Activated T-cell treated with anti-CD3 and anti-CD28 coated beads, Interleukin-2, amount 50 U/mL, for 72 hours (primary cell): ENCODE measurements around the gene SLX4IP. TPM values are rescaled to one million over a fixed set of nuclear protein-coding genes. Genes with fewer than 3 reads are reported as not detected.
"Not testable (repeated sequence)": the region's sequence is repeated elsewhere in the genome, so short reads cannot be mapped to it uniquely, and the experiment has no call there.

Source experiments
- ATAC-seq, 2 donors: fragments of 150-1000 bp; cut with Tn5 transposase; replicated peaks in 1 of 2; 2 replicates each; pipeline ENCODE4 v1.10.0; 2021; ENCODE audit warnings: moderate library complexity in 2 of 2, mild to moderate bottlenecking in 1 of 2
- DNase-seq, 2 donors: peaks; one replicate each; pipeline ENCODE4 v3.0.0; 2021 to 2022; ENCODE audit warnings: mixed read lengths in 1 of 2
- H3K27ac Mint-ChIP-seq: one replicate; pipeline ENCODE4 v1.8.0; 2022; ENCODE audit warnings: mild to moderate bottlenecking, moderate library complexity, mixed read lengths
- H3K27me3 Mint-ChIP-seq: one replicate; pipeline ENCODE4 v1.8.0; 2022; ENCODE audit warnings: low read depth, mixed read lengths
- H3K36me3 Mint-ChIP-seq, 2 donors: one replicate each; pipeline ENCODE4 v1.8.0; 2022; ENCODE audit warnings: mixed read lengths in 2 of 2, mild to moderate bottlenecking in 1 of 2; ENCODE audit not compliant: insufficient read depth in 2 of 2
- H3K4me1 Mint-ChIP-seq: one replicate; pipeline ENCODE4 v1.8.0; 2022; ENCODE audit warnings: low read depth, mixed read lengths
- H3K4me3 Mint-ChIP-seq, 2 donors: one replicate each; pipeline ENCODE4 v1.8.0; 2022; ENCODE audit warnings: mild to moderate bottlenecking in 2 of 2, mixed read lengths in 2 of 2, moderate library complexity in 2 of 2
- H3K9me3 Mint-ChIP-seq, 2 donors: one replicate each; pipeline ENCODE4 v1.8.0; 2022; ENCODE audit warnings: mixed read lengths in 2 of 2
- total RNA-seq, 2 donors: library from RNA; stranded (reverse); gene quantifications; one replicate each; pipeline ENCODE4 v1.2.3, GENCODE V29; 2022

SLX4IP gene
- total RNA-seq, 2 donors from 2014 or later = 7.3 to 10.9 TPM

DNA sequence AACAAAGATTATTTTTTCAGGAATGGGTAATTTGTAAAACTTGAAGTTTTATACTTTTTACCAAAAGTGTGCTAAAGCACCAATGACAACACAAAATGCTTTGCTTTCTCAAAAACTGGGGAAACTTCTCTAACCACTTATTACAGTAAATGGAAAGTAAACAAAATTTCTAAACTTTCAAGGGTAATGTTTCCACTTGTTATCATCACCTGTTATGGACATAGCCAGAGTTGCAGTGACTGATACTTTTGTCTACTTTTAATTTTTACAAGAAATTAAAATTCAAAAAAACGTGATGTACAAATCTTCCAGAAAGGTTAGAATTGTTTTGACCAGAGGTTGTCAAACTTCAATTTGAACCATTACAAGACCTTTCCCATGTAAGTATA lies 138.8 kb downstream of the SLX4IP start:
- Mint-ChIP-seq H3K36me3 (peaks cover 2 to 5% of the 10 kb centered on the region in 2 donors), H3K27ac (no peak overlapping the region), H3K4me3 (no peak overlapping the region), H3K27me3 (no peaks in the 10 kb centered on the region), H3K4me1 (peaks cover 17% of the 10 kb centered on the region), H3K9me3 (no peaks in the 10 kb centered on the region)
- DNase-seq (no peak), ATAC-seq (no peak)

- no peak for ATAC-seq
- Mint-ChIP-seq H3K36me3 (no peaks in the 10 kb centered on the region), H3K4me3 (no peak overlapping the region), H3K9me3 (no peaks in the 10 kb centered on the region), H3K4me1 (peaks cover 15% of the 10 kb centered on the region), H3K27me3 (no peaks in the 10 kb centered on the region), H3K27ac (no peak overlapping the region)
- DNase-seq = no peak
These were observed 141.4 kb downstream of the SLX4IP start for GRCh38 chr20:10576411-10577090.

- DNase-seq (no peak), ATAC-seq (no peak)
- no peak overlapping the region for H3K27ac Mint-ChIP-seq
- H3K27me3 Mint-ChIP-seq = no peaks in the 10 kb centered on the region
- no peaks in the 10 kb centered on the region for H3K36me3 Mint-ChIP-seq
- H3K9me3 Mint-ChIP-seq = no peaks in the 10 kb centered on the region
- H3K4me1 Mint-ChIP-seq = peaks cover 13% of the 10 kb centered on the region
- H3K4me3 Mint-ChIP-seq = no peak overlapping the region
These were observed 142.5 kb downstream of the SLX4IP start for GRCh38 chr20:10577648-10578047.

GRCh38 chr20:10578607-10579006 lies 143.5 kb downstream of the SLX4IP start:
- ATAC-seq = peak; percentile 72 to 81
- Mint-ChIP-seq H3K9me3 (no peaks in the 10 kb centered on the region), H3K27ac (no peak overlapping the region), H3K36me3 (no peaks in the 10 kb centered on the region), H3K4me1 (peaks cover 13% of the 10 kb centered on the region), H3K4me3 (no peak overlapping the region), H3K27me3 (no peaks in the 10 kb centered on the region)
- no peak for DNase-seq

GRCh38 chr20:10579942-10580341 lies 144.8 kb downstream of the SLX4IP start:
- H3K4me1 Mint-ChIP-seq = peaks cover 13% of the 10 kb centered on the region
- H3K4me3 Mint-ChIP-seq = no peak overlapping the region
- ATAC-seq (no peak), DNase-seq (no peak)
- H3K36me3 Mint-ChIP-seq = no peaks in the 10 kb centered on the region
- no peaks in the 10 kb centered on the region for H3K27me3 Mint-ChIP-seq
- no peak overlapping the region for H3K27ac Mint-ChIP-seq
- H3K9me3 Mint-ChIP-seq = no peaks in the 10 kb centered on the region

- H3K9me3 Mint-ChIP-seq = no peaks in the 10 kb centered on the region
- peaks cover 13% of the 10 kb centered on the region for H3K4me1 Mint-ChIP-seq
- no peak overlapping the region for H3K4me3 Mint-ChIP-seq
- H3K27me3 Mint-ChIP-seq = no peaks in the 10 kb centered on the region
- no peak overlapping the region for H3K27ac Mint-ChIP-seq
- no peaks in the 10 kb centered on the region for H3K36me3 Mint-ChIP-seq
- ATAC-seq = no peak
- DNase-seq = no peak
These were observed 145.6 kb downstream of the SLX4IP start for GRCh38 chr20:10580700-10581099.

- H3K4me3 Mint-ChIP-seq = no peak overlapping the region
- peaks cover 0 to 4% of the 10 kb centered on the region in 2 donors for H3K36me3 Mint-ChIP-seq
- ATAC-seq = no peak
- peaks cover 13% of the 10 kb centered on the region for H3K4me1 Mint-ChIP-seq
- H3K9me3 Mint-ChIP-seq = peaks cover 0 to 2% of the 10 kb centered on the region in 2 donors
- DNase-seq = no peak
- no peaks in the 10 kb centered on the region for H3K27me3 Mint-ChIP-seq
- H3K27ac Mint-ChIP-seq = no peak overlapping the region
These were observed 146.7 kb downstream of the SLX4IP start for GRCh38 chr20:10581823-10582222.

GRCh38 chr20:10584371-10584770 lies 149.3 kb downstream of the SLX4IP start:
- no peak for ATAC-seq
- no peak overlapping the region for H3K27ac Mint-ChIP-seq
- H3K9me3 Mint-ChIP-seq = peaks cover 0 to 2% of the 10 kb centered on the region in 2 donors
- DNase-seq = no peak
- H3K4me3 Mint-ChIP-seq = no peak overlapping the region
- no peaks in the 10 kb centered on the region for H3K4me1 Mint-ChIP-seq
- no peaks in the 10 kb centered on the region for H3K27me3 Mint-ChIP-seq
- H3K36me3 Mint-ChIP-seq = peaks cover 0 to 4% of the 10 kb centered on the region in 2 donors

GRCh38 chr20:10585308-10585707 lies 150.2 kb downstream of the SLX4IP start:
- Mint-ChIP-seq H3K9me3 (peaks cover 0 to 2% of the 10 kb centered on the region in 2 donors), H3K4me1 (no peaks in the 10 kb centered on the region), H3K27me3 (no peaks in the 10 kb centered on the region), H3K27ac (no peak overlapping the region), H3K36me3 (peaks cover 0 to 4% of the 10 kb centered on the region in 2 donors), H3K4me3 (no peak overlapping the region)
- no peak for ATAC-seq
- no peak for DNase-seq

DNA sequence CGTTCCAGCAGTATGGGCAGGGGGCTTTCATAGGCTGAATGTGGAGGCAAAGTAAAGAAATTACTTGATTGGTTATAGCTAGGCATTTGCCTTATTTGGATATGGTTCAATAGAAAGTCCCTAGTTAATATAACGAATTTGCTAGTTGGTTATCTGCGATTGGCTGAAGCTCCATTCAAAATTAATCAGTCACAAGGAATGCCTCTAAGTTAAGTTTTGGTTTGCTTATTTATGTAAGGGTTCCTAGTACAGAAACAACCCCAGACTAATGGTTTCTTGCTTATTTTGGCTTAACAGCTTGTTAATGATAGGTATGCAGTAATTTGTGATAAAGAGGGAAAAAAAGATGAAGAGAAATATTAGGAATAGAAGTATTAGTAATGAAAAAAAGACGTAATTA lies 151.2 kb downstream of the SLX4IP start:
- Mint-ChIP-seq H3K4me3 (no peak overlapping the region), H3K4me1 (no peaks in the 10 kb centered on the region), H3K27me3 (no peaks in the 10 kb centered on the region), H3K36me3 (peaks cover 0 to 4% of the 10 kb centered on the region in 2 donors), H3K27ac (peak overlapping the region; percentile 4), H3K9me3 (peaks cover 0 to 2% of the 10 kb centered on the region in 2 donors)
- DNase-seq (no peak), ATAC-seq (no peak)

DNA sequence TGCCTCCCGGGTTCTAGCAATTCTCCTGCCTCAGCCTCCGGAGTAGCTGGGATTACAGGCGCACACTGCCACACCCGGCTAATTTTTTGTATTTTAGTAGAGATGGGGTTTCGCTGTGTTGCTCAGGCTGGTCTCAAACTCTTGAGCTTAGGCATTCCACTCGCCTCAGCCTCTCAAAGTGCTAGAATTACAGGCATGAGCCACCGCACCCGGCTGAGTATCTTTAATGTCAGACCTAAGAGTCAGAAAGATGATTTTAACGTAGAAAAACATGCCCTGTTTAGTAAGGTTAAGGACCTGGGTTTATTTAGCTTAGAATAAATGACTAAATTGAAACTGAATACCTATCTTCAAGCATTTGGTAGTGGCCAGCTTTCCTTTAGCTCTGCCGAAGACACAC lies 155.3 kb downstream of the SLX4IP start:
- not testable (repeated sequence) for H3K36me3 Mint-ChIP-seq, H3K4me3 Mint-ChIP-seq, H3K27ac Mint-ChIP-seq, H3K4me1 Mint-ChIP-seq, DNase-seq, H3K9me3 Mint-ChIP-seq, H3K27me3 Mint-ChIP-seq, ATAC-seq

DNA sequence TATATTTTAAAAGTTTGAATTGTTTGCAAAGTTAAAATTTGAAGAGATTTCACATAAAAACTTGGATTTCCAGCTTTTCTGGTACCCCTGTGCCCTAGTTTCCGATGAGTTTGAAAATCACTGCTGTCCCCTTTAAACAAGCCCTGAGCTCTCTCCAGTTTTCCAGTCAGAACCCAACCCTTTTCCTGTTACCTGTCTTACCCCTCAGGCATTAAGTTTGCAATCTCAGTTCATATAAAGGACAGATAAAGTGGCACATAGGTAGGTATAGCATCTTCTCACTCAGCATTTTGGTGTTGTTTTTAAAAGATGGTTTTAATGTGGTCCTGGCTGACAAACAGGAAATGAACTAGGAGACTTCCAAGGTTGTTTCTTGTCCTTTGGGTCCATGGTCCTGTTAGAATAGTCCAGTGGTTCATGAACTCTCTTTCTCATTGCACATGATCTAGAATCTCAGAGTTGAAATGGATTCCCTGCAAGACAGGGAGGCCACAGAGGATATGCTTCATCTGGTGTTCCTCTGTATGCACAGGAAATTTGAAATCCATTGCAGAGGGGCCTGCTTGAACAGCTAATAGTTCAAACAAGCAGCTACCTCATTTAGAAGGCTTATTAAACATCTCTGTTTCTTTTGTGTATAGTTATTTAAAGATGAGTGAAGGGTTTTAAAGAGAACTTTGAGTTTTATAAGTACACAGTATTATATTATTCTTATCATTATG lies 156.0 kb downstream of the SLX4IP start:
- Mint-ChIP-seq H3K27me3 (no peaks in the 10 kb centered on the region), H3K27ac (no peak overlapping the region), H3K4me3 (no peak overlapping the region), H3K9me3 (peaks cover 0 to 2% of the 10 kb centered on the region in 2 donors), H3K36me3 (peaks cover 0 to 3% of the 10 kb centered on the region in 2 donors), H3K4me1 (peaks cover 7% of the 10 kb centered on the region)
- ATAC-seq (no peak), DNase-seq (no peak)

DNA sequence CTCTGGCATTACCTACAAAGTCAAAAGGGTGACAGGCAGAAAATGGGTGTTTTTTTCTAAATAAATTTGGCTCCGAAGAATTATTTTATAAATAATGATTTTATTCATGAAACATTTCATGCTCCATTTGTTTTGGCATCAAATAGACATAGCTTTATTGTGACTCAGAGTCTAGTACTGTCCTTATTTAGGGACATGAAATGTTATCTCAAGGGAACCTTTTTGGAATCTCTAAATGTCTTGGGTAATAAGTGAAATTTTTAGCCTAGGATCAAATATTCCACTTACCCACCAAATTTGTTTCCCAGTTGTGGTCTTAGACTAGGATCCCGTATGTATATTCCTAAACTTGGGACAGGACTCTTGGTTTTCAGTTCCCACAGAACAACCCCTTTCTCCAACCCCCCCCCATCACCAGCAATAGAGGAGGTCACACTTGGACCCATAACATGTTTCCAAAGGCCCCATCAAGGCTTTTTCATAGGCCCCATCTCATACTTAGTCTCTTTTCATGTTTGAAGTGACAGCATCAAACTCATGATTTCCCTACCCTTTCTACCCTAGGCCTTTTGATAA lies 156.9 kb downstream of the SLX4IP start:
- DNase-seq (no peak), ATAC-seq (no peak)
- no peaks in the 10 kb centered on the region for H3K27me3 Mint-ChIP-seq
- H3K36me3 Mint-ChIP-seq = no peaks in the 10 kb centered on the region
- H3K4me3 Mint-ChIP-seq = no peak overlapping the region
- H3K9me3 Mint-ChIP-seq = no peaks in the 10 kb centered on the region
- H3K4me1 Mint-ChIP-seq = peaks cover 7% of the 10 kb centered on the region
- H3K27ac Mint-ChIP-seq = no peak overlapping the region
